Measurements from ENCODE around the gene A2M. TPM values are rescaled to one million over a fixed set of nuclear protein-coding genes. Genes with fewer than 3 reads are reported as not detected.

A2M gene
- total and polyA plus RNA-seq, 12 donors: 141 to 897 (median 335) TPM

GRCh38 chr12:9030776-9031175 lies 84.9 kb downstream of the A2M start:
- no peaks in the 10 kb centered on the region for H3K4me1 ChIP-seq (replicated peaks in 1 of 2)
- no peaks in the 10 kb centered on the region for H3K27me3 ChIP-seq
- no peak overlapping the region for H3K4me3 ChIP-seq
- H3K9me3 ChIP-seq (replicated peaks in 1 of 3): no peaks in the 10 kb centered on the region
- TF ChIP-seq POLR2A (IDR thresholded peaks at IDR 0.05) (no peak), CTCF (IDR thresholded peaks at IDR 0.05) (no peak)
- no peaks in the 10 kb centered on the region for H3K36me3 ChIP-seq (replicated peaks in 1 of 2)
- no peak for DNase-seq
- no peak overlapping the region for H3K27ac ChIP-seq
- WGBS, 4 donors: 77 to 88% (median 82%) methylated on average over 2 of the region's 2 CpGs
- intact Hi-C loops (cut with DNase I): loop anchor here in 1 of 2 donors (10.0 kb wide), 1 partner anchor 76 kb away; no protein-coding TSS in a partner anchor

- Histone ChIP-seq H3K9me3 (replicated peaks in 1 of 3) (no peaks in the 10 kb centered on the region), H3K27me3 (no peaks in the 10 kb centered on the region), H3K27ac (no peak overlapping the region), H3K36me3 (replicated peaks in 1 of 2) (no peaks in the 10 kb centered on the region), H3K4me3 (no peak overlapping the region), H3K4me1 (replicated peaks in 1 of 2) (no peaks in the 10 kb centered on the region)
- TF ChIP-seq CTCF (IDR thresholded peaks at IDR 0.05) (no peak), POLR2A (IDR thresholded peaks at IDR 0.05) (no peak)
- no peak for DNase-seq
- 87 to 92% (median 92%) methylated on average over 7 of the region's 7 CpGs for WGBS, 4 donors
- intact Hi-C loops (cut with DNase I): no loop called here
Observed at GRCh38 chr12:9027161-9028059, 88.3 kb downstream of the A2M start.

GRCh38 chr12:9024512-9024911 lies 91.2 kb downstream of the A2M start:
- no peak overlapping the region for H3K4me3 ChIP-seq
- no peaks in the 10 kb centered on the region for H3K4me1 ChIP-seq (replicated peaks in 1 of 2)
- intact Hi-C loops (cut with DNase I): no loop called here
- TF ChIP-seq CTCF (IDR thresholded peaks at IDR 0.05) (no peak), POLR2A (IDR thresholded peaks at IDR 0.05) (no peak)
- H3K36me3 ChIP-seq (replicated peaks in 1 of 2): no peaks in the 10 kb centered on the region
- no peaks in the 10 kb centered on the region for H3K27me3 ChIP-seq
- no peak overlapping the region for H3K27ac ChIP-seq
- no peak for DNase-seq
- WGBS, 4 donors: 93 to 97% (median 95%) methylated on average over 2 of the region's 2 CpGs
- no peaks in the 10 kb centered on the region for H3K9me3 ChIP-seq (replicated peaks in 1 of 3)

GRCh38 chr12:9022592-9022991 lies 93.1 kb downstream of the A2M start:
- H3K27ac ChIP-seq: no peak overlapping the region
- H3K4me1 ChIP-seq (replicated peaks in 1 of 2): no peaks in the 10 kb centered on the region
- no peaks in the 10 kb centered on the region for H3K36me3 ChIP-seq (replicated peaks in 1 of 2)
- H3K4me3 ChIP-seq: no peak overlapping the region
- TF ChIP-seq POLR2A (IDR thresholded peaks at IDR 0.05) (no peak), CTCF (IDR thresholded peaks at IDR 0.05) (no peak)
- intact Hi-C loops (cut with DNase I): no loop called here
- DNase-seq: no peak
- WGBS, 4 donors: 81 to 89% (median 85%) methylated on average over 2 of the region's 2 CpGs
- H3K27me3 ChIP-seq: no peaks in the 10 kb centered on the region
- H3K9me3 ChIP-seq (replicated peaks in 1 of 3): no peaks in the 10 kb centered on the region

Other genes with a start within 250 kb of the A2M start
- 10 to 100 TPM; 10.9 to 47.7 (median 26.4) TPM for gene PHC1, start 201.4 kb downstream of the A2M start, total RNA-seq
- 10 to 100 TPM; 14.8 to 68.3 (median 43.1) TPM for gene PHC1, start 201.4 kb downstream of the A2M start, polyA plus RNA-seq
- 100 to 1,000 TPM in 8 of 9 donors, 10 to 100 TPM in 1; 76.1 to 194 (median 141) TPM for gene M6PR, start 166.3 kb downstream of the A2M start, total RNA-seq
- gene M6PR, start 166.3 kb downstream of the A2M start, polyA plus RNA-seq: 10 to 100 TPM; 48.8 to 95.5 (median 92.2) TPM
- 1 to 10 TPM in 8 of 9 donors, not detected in 1; 2.6 to 5.2 (median 3.5) TPM for gene KLRG1, start 126.4 kb downstream of the A2M start, total RNA-seq
- gene KLRG1, start 126.4 kb downstream of the A2M start, polyA plus RNA-seq: 1 to 10 TPM; 1.2 to 2.0 (median 1.5) TPM
- under 1 TPM in 7 of 9 donors, not detected in 2; 0.08 to 0.95 (median 0.44) TPM for gene PZP, start 92.5 kb upstream of the A2M start, total RNA-seq
- gene PZP, start 92.5 kb upstream of the A2M start, polyA plus RNA-seq: under 1 TPM; 0.17 to 0.70 (median 0.24) TPM

Data from adrenal gland (tissue), 12 donors.